ENCODE data around the gene PLVAP. TPM values are rescaled to one million over a fixed set of nuclear protein-coding genes. Genes with fewer than 3 reads are reported as not detected.

The PLVAP gene
- 0.72 TPM in 1 of 2 replicates, not detected in the other for total RNA-seq (ENCODE audit: low replicate concordance)
- long read RNA-seq = 0 reads

GRCh38 chr19:17376935-17377600 lies at the start of gene PLVAP:
Gene PLVAP, minus strand, starts transcription at chr19:17377342. Its CDS starts 54 bp downstream, at chr19:17377288.
- no peak for DNase-seq (ENCODE audit: extremely low spot score, unreplicated experiment)
- Mint-ChIP-seq H3K27ac (no peak within 1 kb of the TSS), H3K9me3 (no peaks in the 10 kb centered on the region), H3K4me3 (no peak within 1 kb of the TSS), H3K4me1 (ENCODE audit: unreplicated experiment) (peaks cover 4% of the 10 kb centered on the region), H3K36me3 (no peaks in the 10 kb centered on the region), H3K27me3 (no peaks in the 10 kb centered on the region)
- TF ChIP-seq, protein P1, sequence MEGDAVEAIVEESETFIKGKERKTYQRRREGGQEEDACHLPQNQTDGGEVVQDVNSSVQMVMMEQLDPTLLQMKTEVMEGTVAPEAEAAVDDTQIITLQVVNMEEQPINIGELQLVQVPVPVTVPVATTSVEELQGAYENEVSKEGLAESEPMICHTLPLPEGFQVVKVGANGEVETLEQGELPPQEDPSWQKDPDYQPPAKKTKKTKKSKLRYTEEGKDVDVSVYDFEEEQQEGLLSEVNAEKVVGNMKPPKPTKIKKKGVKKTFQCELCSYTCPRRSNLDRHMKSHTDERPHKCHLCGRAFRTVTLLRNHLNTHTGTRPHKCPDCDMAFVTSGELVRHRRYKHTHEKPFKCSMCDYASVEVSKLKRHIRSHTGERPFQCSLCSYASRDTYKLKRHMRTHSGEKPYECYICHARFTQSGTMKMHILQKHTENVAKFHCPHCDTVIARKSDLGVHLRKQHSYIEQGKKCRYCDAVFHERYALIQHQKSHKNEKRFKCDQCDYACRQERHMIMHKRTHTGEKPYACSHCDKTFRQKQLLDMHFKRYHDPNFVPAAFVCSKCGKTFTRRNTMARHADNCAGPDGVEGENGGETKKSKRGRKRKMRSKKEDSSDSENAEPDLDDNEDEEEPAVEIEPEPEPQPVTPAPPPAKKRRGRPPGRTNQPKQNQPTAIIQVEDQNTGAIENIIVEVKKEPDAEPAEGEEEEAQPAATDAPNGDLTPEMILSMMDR (conservative IDR thresholded peaks at IDR 0.05) = no peak

- H3K27me3 Mint-ChIP-seq = no peaks in the 10 kb centered on the region
- TF ChIP-seq, protein P1 (conservative IDR thresholded peaks at IDR 0.05) = peak; percentile 72
- H3K36me3 Mint-ChIP-seq = no peaks in the 10 kb centered on the region
- no peak overlapping the region for H3K27ac Mint-ChIP-seq
- DNase-seq (ENCODE audit: extremely low spot score, unreplicated experiment) = peak; percentile 78
- peaks cover 5% of the 10 kb centered on the region for H3K4me1 Mint-ChIP-seq (ENCODE audit: unreplicated experiment)
- H3K4me3 Mint-ChIP-seq = peak overlapping the region; percentile 54
- H3K9me3 Mint-ChIP-seq = no peaks in the 10 kb centered on the region
Observed at GRCh38 chr19:17424743-17425365, 47.7 kb upstream of the PLVAP start.

DNA sequence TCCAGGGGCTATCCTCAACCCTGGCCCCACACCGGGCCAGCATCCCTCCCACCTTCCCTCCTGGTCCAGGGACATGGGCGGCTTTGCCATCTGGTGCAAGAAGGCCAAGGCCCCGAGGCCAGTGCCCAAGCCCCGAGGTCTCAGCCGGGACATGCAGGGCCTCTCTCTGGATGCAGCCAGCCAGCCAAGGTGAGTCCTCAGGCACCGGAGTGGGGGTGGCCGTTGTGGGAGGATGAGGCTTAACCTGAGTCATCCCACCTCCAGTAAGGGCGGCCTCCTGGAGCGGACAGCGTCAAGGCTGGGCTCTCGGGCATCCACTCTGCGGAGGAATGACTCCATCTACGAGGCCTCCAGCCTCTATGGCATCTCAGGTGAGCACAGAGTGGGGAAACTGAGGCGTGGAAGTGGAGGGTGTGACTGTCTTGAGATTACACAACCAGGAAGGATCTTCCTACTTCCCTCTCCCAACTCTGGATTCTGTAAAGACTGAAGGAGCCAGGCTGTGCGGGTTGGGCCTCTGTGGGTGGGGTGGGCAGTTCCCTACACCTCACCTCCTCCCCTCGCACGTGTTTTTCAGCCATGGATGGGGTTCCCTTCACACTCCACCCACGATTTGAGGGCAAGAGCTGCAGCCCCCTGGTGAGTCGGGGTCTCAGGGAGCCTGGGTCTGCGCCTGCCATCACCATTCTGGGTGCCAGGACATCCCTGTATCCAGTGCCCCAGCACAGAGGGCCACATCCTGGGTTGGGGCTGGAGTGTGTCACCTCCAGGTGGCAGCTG lies 46.5 kb upstream of the PLVAP start:
- H3K36me3 Mint-ChIP-seq = no peaks in the 10 kb centered on the region
- no peak overlapping the region for H3K27ac Mint-ChIP-seq
- peaks cover 4% of the 10 kb centered on the region for H3K27me3 Mint-ChIP-seq
- H3K9me3 Mint-ChIP-seq = no peaks in the 10 kb centered on the region
- no peak for DNase-seq (ENCODE audit: extremely low spot score, unreplicated experiment)
- H3K4me3 Mint-ChIP-seq = no peak overlapping the region
- peaks cover 13% of the 10 kb centered on the region for H3K4me1 Mint-ChIP-seq (ENCODE audit: unreplicated experiment)
- TF ChIP-seq, protein P1 (conservative IDR thresholded peaks at IDR 0.05) = no peak

GRCh38 chr19:17421942-17422341 lies 44.8 kb upstream of the PLVAP start:
- Mint-ChIP-seq H3K4me3 (no peak overlapping the region), H3K9me3 (no peaks in the 10 kb centered on the region), H3K27ac (no peak overlapping the region), H3K4me1 (ENCODE audit: unreplicated experiment) (peaks cover 13% of the 10 kb centered on the region), H3K27me3 (peaks cover 6% of the 10 kb centered on the region), H3K36me3 (no peaks in the 10 kb centered on the region)
- no peak for DNase-seq (ENCODE audit: extremely low spot score, unreplicated experiment)
- TF ChIP-seq, protein P1 (conservative IDR thresholded peaks at IDR 0.05) = no peak

GRCh38 chr19:17420475-17420924 lies 43.4 kb upstream of the PLVAP start:
- Mint-ChIP-seq H3K36me3 (no peaks in the 10 kb centered on the region), H3K27ac (peak overlapping the region; percentile 60), H3K4me3 (peak overlapping the region; percentile 92), H3K9me3 (no peaks in the 10 kb centered on the region), H3K4me1 (ENCODE audit: unreplicated experiment) (peaks cover 13% of the 10 kb centered on the region), H3K27me3 (peaks cover 14% of the 10 kb centered on the region)
- DNase-seq (ENCODE audit: extremely low spot score, unreplicated experiment) = no peak
- TF ChIP-seq, protein P1 (conservative IDR thresholded peaks at IDR 0.05) = no peak
